HG02763 (cell line): ENCODE data around the gene FRMD4B.
A peak's percentile ranks its signal among the peaks of the same experiment; 100 is the strongest.

Source experiments
- ATAC-seq: cut with Tn5 transposase; IDR thresholded peaks from one replicate; pipeline ENCODE4 v1.9.1; 2021; ENCODE audit warnings: mild to moderate bottlenecking, moderate library complexity; ENCODE audit not compliant: unreplicated experiment

FRMD4B gene

DNA sequence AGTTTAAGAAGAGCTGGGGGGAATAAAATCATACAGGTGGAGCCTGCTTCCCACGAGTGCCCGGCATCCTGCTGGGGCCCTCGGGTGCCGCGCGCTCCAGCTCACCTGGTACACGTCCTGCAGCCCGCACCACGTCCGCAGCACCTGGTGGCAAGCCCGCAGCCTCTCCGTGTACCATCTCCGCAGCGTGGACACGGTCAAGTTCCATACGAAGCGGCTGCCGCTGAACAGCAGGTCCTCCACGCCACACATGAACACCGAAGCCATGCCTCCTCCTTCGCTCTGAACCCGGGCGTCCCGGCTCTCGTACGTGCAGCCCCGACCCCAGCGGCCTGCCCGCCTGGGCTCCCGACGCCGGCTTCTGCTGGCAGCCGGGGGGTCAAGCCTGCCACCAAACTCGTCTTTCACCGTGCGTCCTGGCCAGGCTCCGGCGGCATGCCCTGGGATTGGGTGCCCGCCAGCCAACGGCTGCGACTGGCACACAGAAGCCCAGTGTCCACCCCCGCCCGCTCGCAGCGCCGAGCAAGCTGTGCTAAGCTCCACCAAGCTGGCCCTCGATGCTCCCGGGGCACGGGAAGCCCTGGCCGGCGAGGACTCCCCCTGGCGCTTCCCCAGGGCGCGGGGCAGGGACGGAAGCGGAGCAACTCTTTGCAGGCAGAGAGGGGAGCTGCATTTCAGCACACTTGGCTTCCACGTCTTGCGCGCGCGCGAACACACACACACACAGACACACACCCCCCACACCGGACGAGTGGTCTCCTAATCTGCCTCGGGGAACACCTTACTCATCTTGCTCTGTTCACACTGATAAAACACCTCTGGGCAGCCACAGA, at the start of gene FRMD4B:
Gene FRMD4B (minus strand): TSS at position 366 of the 833 bp plus-strand sequence. CDS start 99 bp downstream, at position 267.
- no peak for ATAC-seq

DNA sequence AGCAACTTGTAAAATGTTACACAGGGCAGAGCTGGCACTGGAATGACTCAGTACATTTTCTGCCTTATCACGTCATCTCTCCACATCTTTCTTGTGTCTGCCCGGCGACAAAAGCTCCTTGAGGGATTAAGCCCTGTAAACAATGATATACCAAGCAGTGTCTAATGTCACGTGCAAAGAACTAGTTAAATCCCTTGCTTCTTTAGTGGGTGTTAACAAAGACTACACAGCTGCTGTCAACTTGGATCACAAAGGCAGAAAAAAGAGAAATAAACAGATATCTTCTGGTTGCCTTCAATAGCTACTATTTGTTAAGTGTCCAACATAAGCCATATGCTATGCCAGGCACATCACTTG, 48.1 kb upstream of the FRMD4B start:
- ATAC-seq, result no peak

DNA sequence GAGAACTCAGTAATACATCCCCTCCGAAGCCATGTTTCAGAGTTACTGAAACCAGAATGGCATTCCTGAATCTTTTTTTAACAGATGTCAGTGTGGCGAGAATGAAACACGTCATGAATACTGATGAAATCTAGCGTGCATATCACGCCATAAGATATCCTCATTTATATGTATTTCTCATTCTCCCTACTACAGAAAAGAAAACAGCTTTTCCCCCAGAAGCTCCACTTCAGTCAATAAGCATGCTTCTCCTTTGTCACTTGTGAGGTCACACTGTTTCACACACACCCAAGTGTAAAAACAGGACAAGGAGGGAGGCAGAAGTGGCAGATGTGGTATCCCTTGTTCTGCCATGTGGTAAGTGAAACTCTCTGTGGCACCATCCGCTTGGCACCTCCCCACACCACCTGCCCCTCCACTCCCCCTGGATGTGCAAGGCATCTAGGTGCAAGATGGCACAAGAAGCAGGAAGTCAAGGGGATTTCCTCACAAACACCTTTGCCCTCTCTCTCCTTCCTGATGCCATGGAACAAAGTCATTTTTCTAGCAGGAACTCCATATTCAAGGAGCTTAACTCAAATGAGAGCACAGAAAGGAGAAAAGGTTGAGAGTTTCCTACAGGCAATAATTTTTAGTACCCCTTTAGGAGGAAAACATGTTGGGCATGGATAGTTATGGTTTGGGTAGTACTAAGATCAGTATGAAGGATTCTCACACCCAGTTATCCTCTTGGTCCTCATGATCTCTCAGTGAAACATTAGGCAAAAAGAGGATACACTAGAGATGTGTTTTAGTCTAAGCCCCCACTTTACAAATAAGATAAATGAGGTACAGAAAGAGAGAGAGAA, 47.5 kb upstream of the FRMD4B start:
- ATAC-seq, result no peak

DNA sequence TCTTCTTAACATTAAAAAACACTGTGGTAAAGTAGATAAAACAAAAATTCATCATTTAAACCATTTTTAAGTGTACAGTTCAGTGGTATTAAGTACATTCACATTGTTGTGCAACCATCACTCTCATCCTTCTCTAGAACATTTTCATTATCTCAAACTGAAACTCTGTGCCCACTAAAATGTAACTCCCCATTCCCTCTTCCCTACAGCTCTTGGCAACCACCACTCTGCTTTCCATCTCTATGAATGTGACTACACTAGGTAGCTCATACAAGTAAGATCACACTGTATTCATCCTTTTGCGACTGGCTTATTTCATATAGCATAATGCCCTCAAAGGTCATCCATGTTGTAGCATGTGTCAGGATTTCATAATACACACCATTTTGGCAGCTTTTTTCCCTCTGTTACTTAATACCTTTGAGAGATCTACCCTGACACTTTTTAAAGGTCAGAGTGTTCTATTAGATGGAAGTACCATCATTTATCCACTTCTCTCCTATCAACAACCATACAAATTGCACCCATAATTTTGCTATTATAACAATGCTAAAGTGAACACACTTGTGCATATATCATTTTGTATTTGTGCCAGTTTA, 42.9 kb upstream of the FRMD4B start:
- ATAC-seq, result no peak

DNA sequence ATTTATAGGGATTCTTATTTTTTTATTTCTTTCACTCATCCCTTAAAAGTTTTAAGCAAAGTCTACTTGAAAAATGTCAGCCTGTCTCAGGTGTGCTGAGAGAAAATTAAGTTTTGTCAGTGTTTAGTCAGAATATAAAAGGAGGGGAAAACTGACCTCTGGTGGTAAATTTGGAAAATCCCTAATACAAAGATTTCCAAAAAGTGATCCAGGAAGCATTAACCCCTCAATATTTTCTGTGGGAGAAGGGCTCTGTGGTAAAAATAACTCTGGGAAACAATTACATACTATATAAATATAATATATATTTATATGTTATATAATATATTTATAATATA, 41.0 kb upstream of the FRMD4B start:
- ATAC-seq, result no peak

DNA sequence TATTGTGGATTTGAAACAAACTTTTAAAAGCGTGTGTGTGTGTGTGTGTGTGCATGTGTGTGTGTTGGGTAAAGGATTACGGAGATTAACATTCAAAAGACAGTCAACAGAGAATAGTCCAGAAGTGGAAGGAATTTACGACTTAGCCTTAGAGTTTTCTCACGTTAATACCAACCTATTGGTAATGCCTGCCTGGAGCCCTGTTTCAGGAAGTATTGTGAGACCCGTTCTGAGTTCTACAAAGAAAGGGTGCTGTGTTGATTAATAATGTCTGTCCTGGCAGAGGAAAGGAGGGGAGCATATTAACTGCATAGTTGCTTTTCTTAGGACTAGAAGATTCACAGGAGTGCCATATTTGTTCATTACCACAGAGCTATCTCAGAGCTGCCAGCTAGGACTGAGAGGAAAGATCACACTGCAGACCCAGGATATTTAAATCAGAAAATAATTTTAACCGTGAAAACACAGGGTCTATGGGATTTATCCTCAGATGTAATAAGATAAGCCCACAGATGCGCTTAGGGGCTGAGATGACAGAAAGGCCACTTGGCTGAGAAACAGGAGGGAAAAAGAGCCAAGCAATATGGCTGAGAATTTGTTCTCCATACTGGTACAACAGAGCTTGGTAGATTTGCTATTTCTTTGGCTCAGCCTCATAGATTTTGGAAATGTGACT, 40.5 kb upstream of the FRMD4B start:
- ATAC-seq, result no peak

DNA sequence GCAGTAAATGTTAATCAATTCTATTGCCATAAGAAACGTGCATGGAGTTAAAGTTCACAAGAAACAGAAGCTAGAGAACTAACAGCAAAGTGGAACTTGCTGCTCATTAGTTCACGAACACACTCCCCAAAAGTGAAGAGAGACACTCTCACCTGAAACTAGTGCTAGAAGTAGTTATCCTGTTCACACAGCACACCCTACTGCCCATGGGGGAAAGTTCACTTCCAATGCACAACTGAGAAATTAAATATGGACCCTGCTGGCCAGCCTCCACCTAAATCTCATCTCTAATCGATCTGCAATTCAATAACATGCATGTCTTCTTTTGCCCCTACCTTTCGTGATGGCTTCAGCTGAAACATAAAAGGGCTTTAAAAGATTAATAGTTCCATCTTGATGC, 39.4 kb upstream of the FRMD4B start:
- peak; percentile 81 for ATAC-seq

DNA sequence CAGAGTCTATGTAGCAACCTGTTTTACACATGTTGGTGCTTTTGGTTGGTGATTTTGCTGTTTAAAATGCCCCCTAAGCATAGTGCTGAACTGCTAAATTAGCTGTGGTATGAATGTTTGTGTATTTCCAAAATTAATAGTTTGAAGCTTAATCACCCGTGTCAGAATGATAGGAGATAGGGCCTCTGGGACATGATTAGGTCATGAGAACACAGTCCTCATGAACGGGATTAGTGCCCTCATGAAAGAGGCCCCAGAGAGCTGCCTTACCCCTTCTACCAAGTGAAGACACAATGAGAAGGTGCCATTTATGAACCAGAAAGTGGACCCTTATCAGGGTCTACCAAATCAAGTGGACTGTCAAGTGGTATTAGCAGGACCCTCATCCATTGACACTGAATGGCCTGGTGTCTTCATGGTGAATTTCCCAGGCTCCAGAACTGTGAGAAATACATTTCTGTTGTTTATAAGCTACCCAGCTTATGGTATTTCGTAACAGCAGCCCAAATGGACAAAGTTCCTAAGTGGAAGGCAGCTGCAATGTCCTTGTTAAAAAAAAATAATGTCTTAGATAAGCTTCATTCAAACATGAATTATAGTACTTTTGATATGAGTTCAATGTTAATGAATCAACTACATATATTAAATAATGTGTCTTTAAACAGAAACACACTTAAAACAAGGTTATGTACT, 37.7 kb upstream of the FRMD4B start:
- ATAC-seq, result no peak

DNA sequence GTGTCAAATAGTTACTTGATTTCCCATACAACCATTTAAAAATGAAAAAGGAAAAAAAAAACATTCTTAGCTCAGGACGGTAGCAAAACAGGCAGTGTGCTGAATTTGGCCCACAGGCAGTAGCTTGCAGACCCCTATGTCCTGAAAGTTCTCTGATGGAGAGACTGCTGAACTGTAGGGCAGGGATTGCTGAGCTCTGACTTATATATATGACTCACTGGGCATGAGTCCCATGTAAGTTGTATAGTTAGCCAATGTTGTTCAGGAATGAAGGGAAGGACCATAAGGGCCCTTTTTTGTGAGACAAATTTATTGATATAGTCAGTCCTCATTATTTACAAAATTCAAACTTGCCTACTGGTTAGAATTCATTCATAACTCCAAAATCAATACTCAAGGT, 36.9 kb upstream of the FRMD4B start:
- no peak for ATAC-seq

DNA sequence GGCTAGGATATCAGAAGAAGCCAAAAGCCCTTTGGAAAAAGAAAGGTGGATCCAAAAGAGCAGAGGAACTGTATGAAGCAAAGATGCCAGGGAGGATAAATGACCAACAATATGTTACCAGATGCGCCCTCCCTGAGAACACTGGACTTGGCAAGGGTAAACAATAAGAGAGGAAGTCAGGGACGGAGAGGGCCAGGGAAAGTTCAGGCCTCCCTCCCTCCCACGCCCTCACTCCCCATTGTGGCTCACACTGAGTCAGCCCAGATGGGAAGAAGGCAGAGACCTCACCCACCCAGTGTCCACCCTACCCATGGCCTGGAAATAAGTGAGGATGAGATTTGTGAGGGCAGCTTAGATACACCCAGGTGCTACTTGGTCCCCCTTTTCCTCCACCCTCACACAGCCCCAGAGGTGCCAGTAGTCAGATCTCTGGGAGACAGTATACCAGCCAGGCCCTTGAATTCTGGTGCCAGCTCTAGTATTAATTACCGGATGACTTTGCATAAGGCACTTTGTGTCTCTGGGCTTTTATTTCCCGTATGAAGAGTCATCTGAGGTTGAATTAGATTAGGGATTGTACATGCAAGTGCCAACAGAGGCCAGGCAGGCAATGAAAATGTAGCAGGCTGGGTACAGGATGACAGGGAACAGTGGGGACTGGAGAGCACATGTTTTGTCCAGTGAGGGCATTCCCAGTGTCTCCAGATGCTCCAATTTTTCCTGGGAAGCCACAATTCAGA, 35.1 kb upstream of the FRMD4B start:
- no peak for ATAC-seq

DNA sequence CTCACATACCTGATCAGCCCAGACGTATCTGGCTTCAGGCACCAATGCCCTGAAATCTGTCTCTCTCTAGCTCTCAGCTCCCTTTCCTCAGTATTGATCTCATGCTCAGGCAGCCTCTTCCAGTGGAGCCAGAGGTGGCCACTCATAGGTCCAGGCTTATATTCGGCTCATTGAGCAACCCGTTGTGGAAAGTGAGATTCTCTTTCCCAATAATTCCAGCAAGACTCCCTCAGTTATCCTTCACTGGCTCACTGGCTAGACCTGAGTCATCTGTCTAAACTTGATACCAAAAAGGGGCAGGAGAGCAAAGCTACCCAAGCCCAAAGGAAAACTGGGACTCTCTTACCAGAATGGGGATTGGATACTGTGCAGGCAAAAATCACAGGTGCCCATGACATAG, 33.4 kb upstream of the FRMD4B start:
- no peak for ATAC-seq

DNA sequence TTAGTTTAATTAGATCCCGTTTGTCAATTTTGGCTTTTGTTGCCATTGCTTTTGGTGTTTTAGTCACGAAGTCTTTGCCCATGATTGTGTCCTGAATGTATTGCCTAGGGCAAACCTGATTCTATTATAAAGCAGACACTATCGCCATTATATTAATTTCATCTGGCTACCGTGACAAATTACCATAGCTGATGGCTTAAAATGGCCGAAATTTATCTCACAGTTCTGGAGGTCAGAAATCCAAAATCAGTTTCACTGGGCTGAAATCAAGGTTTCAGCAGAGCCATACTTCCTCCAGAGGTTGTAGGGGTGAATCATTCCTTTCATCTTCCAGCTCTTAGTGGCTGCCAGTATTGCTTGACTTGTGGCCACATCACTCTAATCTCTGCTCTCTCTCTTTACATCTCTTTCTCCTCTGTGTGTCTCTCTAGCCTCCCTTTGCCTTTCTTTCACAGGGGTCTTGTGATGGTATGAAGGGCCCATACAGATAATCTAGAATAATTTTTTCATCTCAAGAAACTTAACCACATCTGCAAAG, 31.7 kb upstream of the FRMD4B start:
- ATAC-seq, result no peak

DNA sequence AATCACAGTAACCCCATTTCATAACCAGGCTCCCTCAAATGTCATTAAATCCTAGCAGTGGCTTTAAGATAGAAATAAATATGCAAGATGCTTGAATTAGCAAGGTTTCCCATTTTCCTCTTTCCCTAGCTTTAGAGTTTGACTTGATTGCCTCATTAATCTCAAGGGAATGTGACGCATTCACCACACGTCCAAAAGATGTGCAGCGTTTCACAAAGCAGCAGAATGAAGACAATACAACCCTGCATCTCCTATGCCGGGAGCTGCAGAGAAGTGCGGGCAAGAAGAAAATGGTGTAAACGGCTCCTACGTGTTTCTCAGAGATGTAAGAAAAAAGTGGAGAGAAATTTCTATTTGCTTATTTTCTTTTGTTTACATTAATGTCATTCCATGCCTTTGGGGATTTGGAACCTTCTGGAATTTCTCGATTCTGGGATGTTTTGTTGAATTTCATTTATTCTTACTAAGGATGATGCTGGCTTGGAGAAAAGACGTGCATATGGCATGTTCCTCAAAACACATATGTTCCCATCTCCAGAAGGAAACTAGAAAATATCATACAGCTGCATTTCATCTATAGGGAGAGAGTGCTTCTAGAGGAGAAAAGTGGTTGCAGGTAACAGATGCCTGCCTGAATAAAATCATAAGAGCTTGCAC, 27.8 kb upstream of the FRMD4B start:
- ATAC-seq, result no peak

DNA sequence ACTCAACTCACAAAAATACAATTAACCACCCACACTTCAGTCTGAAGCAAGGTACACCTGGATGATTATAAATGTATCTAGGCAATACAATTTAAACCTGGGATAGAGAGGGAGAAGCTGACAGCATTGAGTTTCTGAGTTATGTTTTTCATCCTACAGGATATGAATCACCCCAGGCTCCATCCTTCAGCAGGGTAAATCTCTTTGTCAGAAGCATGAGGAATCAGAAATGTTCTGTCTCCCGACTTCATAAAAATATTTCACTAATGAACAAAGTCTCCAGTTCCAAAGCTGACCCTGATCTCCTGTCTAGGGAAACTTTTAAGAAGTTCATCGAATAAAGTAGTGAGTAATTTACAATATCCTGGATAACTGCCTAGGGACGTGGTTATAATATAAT, 25.5 kb upstream of the FRMD4B start:
- ATAC-seq, result no peak

DNA sequence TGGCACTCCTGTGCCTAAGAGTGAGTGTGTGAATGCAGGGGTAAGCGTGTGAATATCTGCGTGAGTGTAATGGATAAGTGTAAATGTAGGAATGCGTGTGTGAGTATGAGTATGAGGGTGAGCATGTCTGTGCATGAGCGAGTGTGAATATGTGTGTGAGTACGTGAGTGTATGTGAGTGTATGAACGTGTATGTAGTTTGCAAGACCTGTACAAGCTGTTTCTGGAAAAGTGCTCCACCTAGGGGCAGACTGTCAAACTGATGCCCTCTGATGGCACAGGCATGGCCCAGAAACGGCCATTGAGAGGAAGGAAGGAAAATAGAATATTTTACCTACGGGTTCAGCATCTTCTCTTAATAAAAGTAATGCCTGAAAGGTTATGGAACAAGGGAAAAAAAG, 24.4 kb upstream of the FRMD4B start:
- ATAC-seq, result peak; percentile 99

DNA sequence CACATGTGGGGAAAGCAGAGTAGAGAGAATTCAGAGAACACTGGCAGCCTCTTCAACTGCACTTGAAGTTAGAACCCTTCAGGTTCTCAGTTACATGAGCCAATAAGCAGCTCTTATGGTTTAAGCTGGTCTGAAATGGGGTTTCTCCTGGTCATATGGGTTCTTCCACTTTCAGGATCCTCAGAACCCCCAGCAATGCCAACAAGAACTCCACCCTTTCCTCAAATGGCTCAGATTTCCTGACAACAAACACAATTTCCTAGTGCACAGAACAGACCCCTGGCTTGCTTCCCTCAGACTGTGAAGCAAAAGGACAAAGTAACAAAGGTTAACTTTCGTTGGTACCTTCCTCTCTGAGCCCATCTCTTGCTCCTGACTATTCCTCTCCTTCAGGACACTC, 23.9 kb upstream of the FRMD4B start:
- ATAC-seq, result no peak

DNA sequence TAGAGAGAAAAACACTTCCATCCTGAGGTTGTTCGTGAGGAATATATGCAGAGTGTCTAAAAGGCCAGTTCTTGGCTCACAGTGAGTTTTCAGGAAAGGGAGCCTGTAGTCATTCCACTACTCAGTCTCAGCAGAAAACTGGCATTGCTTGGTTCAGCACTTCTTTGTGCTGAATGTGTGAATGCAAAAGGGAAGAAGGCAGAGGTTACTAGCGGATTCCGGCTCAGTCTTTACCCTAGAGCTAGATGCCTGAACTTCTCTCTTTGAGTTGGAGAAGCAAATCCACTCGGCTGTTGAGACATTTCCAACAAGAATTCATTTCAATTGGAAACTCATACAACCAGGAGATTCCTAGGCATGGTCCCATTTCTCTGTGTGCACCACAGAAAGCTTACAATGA, 23.1 kb upstream of the FRMD4B start:
- no peak for ATAC-seq

DNA sequence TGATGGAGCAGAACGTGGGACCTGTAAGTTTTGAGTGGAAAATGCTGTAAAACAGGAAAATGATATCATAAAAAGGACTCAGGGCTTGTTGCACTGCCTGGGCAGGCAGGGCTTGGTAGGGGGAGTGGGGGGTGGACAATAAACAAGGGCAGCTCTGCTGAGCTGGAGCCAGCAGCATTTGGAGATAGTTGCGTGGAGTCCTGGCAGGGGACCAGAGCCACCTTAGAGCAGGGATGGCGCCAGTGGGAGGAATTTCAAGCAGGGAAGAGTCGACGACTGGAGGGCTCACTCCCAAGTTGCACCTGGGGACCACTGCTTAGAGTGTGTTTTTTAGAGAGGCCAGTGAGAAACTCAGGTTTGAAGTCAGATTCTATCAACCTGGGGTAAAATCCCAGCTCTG, 22.7 kb upstream of the FRMD4B start:
- ATAC-seq, result no peak

DNA sequence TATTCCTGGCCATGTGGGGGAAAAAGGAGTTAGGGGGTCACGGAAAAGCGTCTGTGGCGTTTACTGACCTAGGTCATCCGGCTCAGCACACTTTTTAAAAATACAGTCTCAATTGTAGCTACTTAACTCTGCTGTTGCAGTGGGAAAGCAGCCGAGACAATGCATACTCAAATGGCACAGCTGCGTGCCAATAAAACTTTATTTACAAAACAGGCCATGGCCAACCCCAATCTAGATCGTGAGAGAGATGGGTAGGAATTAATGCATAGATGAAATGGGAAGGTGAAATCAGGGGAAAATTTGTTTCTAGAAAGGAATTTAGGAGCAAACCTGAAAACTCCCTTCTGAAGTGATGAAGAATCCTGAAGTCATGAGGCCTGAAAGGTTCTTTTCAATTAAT, 22.0 kb upstream of the FRMD4B start:
- no peak for ATAC-seq
